ENCODE measurements around the gene NAA16.

GRCh38 chr13:41276824-41277223, 34.2 kb upstream of the NAA16 start:
- TF ChIP-seq POLR2A (IDR thresholded peaks at IDR 0.05) (no peak), CTCF (IDR thresholded peaks at IDR 0.05) (no peak)
